GM21423 (cell line): ENCODE data around the gene SEMA3C.

Experiments used
- ATAC-seq: cut with Tn5 transposase; IDR thresholded peaks from one replicate; pipeline ENCODE4 v1.9.1; 2021; ENCODE audit warnings: mild to moderate bottlenecking, moderate library complexity; ENCODE audit not compliant: unreplicated experiment

The SEMA3C gene

DNA sequence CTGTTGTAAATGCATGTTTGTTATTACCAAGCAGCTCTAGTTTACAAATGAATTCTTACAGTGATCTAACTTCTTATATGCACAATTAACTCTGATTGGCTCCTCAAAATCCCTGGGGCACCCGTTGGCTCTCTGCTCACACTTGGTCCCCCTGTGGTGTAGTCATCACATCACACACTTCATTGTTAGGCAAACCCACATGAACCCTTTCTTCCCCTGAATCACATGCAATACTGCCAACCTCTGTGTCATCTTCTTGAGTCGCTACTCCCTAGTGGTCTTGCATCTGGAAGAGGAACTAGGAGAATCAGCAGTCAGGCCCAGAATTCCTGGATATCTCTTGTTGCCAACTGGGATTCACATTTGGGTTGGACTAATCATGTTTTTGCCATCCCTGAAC lies 207.3 kb downstream of the SEMA3C start:
- no peak for ATAC-seq

DNA sequence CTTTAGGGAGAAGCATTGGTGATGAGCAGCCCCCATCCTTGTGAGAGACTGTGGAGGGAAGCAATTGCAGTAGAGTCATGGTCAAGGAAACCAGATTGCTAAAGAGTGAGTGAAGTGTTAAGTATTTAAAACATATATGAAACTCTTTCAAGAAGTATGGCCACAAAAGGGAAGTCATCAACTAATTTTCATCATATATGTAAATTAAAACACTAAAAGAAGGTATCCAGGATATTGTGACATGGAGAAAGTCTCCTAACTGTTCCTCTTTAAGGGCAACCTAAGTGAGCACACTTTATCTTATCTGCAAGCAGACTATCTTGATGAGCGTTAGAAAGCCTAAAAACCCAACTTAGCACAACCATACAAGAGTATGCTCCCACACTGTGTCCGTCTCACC lies 210.7 kb downstream of the SEMA3C start:
- ATAC-seq, result no peak

DNA sequence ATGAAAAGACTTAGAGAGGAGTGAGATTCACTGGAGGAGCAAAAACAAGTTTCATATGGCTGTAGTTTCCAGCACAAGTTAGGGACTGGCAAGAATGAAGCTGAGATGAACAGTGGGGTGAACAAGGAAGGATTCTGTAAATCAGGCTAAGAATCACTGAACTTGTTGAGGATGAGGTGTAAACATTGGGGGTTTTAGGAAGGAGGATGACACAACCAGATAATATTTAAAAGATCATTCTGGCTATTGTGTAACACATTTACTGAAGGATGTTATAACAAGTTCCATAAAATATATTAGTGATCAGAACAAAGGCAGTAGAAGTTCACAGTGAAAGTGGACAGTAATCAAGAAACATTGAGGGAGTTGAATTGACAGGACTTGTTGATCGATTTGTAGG lies 211.5 kb downstream of the SEMA3C start:
- ATAC-seq, result no peak

DNA sequence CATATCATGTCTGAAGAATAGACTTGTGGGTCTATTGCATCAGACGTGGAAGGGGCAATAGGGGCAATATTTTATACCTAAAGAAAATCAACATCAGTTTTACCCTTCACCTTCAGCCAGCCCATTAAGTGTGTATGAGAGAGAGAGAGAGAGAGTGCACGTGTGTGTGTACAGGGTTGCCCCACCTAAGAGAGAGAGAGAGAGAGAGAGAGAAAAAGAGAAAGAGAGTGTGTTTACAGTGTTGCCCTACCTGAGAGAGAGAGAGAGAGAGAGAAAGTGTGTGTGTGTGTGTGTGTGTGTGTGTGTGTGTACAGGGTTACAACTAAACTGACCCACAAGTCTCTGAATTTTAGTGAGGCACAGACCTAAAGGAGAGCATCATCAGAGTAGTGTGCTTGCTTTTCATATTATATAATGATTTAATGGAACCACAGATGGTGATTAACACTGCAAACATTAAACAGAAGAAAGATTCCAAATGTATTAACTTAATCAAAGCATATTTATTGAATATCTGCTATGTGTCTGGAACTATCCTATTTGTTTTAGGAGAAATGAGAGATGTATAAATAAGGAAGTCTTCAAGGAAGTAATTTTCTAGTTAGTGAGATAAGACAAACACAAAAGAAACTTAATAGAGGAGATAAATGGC lies 213.6 kb downstream of the SEMA3C start:
- ATAC-seq, result no peak

DNA sequence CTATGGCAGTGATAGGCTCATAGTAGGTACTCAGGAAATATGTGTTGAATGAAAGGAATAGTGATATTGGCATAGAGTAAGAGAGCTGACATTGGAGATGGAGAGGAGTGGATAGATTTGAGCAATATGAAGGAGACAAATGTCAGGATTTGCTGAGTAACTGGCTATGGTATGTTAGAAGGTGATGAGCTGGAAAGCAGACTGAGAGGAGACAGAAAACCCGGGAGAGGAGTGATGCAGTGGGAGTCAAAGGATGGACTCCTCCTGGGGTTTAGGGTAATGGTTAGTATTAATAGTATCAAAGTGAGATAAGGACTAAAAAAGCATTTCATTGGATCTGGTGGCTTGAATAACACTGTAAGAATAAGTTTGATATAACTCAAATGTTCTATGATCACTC lies 215.6 kb downstream of the SEMA3C start:
- ATAC-seq, result no peak

DNA sequence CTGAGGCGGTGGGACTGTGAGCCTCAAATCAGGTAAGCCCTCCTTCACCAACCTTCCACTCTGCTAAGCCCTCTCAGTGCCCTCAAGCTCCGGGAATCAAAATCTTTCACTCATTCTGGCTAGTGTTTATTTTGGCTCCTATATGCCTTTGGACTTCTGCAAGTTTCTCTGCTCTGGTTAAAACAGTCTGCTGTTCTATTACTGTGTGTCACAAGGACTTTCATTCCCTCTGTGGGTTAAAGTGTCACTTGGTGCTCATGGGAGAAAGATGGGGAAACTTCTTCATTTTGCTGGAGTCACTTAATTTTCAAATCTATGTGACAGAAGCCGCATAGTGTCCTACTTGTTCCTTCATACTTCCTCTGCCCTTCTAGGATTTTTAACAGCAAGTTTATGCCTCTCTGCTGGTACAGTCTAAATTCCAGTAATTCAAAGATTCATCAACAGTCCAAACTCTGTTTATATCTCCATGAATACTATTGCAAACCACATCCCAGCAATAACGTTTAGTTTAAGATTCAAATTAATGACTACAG lies 219.1 kb downstream of the SEMA3C start:
- ATAC-seq, result no peak

DNA sequence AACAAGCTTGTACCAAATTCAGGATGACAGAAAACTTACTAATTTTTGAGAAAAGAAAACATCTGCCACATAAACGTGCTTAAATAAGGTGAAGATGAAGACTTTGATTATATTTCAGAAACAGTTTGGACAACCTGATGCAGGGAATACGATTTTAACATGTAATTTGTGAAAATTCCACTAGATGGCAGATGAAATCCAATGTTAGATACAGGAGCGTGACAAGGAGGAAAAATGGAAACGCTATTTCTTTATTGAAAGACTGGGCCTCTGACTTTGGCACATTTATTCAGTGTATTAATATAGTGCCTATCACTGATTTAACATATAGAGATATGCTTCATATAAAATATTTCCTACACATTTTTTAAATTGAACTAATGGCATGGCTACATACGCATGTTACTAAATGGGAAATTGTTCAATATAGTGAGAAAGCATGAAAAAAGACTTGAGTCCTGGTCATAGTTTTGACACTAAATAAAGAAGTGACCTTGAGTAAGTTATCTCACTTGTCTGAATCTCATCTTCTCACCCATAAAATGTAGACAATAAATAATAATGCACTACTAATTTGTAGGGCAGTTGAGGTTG lies 219.7 kb downstream of the SEMA3C start:
- ATAC-seq, result peak; percentile 75
